NCI-H1048 (cell line): ENCODE measurements around the gene XPR1.

ENCODE experiments used
- DNase-seq: peaks from one replicate; lab custom pipeline; 2025; lab: John Stamatoyannopoulos, UW

Gene XPR1

DNA sequence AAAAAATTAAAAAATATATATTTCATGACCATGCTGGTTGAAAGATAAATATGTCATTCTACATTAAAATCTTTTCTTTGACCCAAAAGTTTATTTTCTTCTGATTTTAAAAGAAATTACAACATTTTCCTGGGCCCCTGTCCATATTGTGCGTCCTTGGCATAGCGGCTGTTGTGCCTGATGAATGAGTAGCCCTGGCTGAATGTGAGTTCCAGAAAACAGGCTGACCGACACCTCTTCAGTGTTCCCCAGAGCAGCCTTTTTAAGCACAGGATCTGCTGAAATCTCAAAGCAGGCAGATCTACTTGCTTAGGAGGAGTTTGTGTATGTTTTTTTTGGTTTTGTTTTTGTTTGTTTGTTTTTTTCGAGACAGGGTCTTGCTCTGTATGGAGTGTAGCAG, 300.6 kb downstream of the XPR1 start:
- no peak for DNase-seq

DNA sequence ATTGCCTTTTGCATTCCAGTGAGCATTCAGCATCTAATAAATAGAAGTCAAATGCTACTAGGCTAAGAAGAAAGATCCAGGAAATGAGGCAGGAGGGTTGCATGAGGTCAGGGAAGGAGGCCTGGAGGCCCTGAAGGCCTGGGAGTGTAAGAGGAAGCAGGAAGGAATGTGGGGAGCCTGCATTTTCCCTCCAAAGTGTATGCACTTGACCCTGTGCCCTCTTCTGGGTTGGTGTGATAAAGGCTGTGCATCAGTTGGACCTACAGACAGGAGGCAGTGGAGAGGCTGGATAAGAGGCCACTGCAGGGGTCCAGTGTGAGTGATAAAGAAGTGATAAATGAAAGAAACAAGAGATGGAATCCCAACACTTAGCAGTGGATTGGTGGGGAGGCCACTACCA, 301.3 kb downstream of the XPR1 start:
- DNase-seq, result no peak

DNA sequence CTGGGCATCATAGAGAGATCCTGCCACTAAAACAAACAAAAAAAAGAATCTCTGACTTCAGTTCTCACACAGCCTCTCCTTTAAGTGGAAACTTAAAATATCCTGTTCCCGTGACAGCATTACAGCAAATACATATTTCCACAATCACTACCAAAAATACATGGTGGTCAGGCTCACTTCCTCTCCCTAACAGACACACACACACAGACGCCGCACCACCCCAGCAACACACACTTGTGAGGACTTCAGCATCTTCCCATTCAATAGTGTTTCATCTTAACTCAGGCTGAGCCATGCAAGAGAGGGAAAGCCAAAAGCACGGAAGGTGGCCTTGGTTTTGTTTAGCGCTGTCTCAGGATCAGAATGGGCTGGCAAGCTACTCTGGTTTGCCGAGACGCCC, 302.7 kb downstream of the XPR1 start:
- DNase-seq, result no peak

DNA sequence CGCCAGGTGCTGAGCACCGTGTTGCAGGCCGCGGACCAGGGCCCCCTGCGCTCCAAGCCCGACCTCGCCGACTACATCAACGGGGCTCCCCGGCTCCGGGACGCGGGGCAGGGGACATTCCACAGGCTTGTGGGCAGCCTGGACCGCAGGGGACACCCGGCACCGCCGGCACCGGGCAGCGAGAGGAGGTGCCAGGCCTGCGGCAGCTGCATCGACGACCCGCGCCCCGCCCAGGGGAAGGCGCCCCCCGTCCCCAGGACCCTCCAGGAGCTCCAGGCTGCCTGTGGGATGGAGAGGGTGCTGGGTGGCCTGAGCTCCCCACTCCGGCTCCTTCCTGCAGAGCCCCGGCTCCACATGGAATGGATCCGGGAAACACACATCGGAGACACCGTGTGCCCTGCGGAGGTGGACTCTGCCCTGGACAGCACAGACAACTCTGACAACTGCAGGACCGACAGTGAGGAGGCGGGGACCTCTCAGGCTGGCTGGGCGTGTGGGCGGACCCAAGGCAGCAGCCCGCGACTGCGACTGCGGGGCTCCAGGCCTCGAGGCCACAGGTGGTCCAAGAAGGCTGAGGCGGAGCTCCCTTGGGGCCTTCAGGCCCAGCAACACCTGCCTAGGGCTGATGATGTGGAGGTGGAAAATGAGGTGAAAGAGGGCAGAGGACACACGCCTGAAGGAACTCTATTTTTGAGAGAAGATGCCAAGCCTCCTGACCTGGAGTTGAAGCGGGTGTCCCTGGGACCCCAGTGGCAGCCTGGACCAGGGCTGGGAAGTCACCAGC, 303.7 kb downstream of the XPR1 start:
- no peak for DNase-seq

DNA sequence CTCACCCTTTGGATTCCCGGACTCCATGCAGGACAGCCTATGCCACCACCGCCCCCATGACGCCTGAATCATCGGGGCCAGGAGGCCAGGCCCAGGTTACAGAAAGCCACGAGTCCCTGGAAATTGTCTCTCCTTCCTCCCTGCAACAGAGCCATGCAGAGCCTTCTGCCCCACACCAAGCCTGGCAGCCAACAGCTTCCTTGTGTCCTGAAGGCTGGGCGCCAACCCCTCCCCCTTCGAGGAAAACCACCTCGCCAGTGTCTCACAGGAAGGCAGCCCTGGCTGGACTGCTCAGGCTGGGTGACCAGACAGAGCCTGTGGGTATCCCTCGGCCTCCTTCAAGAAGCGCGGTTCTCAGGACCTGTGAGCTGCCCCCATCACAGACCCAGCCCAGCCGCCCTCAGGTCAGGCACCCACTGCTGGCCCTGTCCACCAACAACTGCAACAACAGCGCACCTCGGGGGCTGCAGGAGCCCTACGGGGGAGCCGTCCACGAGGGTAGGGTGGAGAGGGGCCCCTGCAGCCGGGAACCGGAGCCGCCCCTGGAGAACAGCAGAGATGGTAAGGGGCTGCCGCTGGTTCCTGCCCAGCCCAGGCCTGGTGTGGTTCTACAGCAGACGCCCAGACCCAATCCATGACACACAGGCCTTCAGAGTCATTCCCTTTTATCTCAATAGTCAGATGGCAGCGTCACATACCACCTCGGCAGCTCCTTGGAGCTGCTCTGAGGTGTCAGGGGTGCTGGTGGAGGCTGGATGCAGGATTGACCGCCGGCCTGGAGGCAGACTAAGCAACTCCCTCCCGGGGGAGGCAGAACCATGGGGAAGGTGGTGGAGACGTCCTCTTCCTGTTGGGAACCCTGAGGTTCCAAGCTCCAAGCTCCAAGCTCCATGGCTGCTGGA, 304.5 kb downstream of the XPR1 start:
- DNase-seq, result no peak

DNA sequence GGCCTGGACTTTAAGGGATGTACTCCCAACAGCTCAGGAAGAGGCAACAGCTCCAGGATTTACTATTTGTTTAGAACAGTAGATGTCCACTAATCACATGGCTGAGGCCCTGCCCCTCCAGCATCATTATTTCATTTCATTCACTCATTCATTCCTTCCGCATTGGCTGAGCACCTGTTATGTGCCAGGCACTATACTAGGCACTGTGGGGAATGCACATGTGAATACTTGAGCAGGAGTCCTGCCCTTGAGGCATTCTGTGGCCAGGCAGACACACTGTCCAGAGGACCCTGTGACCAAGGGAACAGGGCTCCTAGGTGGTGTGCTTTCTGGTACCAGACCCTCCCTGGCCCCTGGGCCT, 305.2 kb downstream of the XPR1 start:
- DNase-seq, result no peak

DNA sequence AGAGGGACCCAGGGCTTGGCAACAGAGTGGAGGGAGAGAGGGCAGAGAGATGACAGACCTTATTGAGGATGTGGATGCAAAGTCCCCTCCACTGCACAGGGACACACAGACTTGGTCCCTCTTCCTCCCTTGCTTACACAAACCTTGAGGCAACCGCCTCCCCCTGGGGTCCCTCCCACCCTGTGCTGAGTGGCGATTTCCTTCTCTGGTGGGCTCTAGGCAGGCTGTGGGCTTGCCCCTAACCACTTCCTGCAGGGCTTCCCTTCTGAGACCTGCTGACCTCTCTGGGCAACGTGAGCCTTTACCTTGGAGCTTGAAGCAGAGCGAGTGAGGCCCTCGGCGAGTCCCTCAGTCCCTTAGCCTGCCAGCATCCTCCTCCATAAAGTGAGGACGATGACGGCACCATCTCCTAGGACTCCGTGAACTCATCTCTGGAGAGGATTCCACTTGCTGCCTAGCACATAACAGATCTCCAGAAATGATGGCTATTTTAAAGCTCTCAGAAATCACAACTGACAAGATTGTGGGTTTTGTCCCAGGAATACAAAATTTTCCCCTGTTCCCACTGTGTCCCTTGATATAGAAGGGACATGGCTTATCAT, 305.9 kb downstream of the XPR1 start:
- DNase-seq, result no peak

DNA sequence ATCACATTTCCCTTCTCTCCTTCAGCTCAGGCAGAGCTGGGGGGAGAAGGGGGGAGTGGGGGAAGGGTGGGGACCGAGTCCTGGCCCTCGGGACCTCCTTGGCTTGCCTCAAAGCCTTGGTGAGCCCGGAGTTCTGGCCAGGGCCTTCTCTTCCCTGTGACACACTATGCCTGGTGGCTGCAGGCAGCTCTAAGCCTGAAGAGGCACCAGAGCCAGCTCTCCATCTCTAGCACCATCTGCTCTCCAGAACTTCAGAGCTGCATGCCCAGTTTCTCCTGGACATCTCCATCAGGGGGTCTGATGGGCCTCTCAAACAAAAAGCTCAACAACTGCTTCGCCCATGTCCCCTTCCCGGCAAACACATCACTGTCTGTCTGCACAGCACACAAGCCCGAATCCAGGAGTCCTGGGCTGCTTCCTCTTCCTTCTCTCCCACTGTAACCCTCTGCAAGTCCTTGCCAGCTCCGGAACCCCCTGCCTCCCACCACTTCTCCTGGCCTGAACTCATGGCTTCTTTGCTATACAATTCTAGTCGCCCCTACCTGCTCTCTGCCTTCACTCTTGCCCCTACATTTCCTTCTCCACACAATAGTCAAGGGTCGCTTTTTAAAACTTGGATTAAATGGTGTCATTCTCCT, 307.4 kb downstream of the XPR1 start:
- no peak for DNase-seq

DNA sequence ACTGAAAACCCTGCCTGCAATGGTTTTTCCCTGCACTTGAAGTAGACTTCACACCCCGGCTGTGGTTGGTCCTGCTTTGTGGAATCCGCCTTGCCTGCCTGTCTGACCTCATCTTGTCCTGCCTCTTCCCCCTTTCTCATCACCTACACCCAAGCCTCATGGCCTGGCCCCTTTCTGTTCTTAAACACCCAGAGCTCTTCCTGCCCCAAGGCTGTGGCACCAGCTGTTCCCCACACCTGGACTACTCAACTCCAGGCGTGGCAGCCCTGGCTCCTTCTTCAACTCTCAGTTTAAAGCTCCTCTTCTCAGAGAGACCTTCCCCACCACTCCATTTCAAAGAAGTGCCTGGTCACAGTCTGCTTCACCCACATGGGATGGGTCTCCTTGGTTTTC, 307.9 kb downstream of the XPR1 start:
- DNase-seq, result no peak
